Right lobe of liver (tissue), 6 donors: ENCODE data around the gene RPS28. TPM values are rescaled to one million over a fixed set of nuclear protein-coding genes. Genes with fewer than 3 reads are reported as not detected.

Source experiments
- ATAC-seq, 4 donors: fragments of 200-7000 bp; cut with Tn5 transposase; one replicate each; pipeline ENCODE4 v1.9.1; 2020; ENCODE audit warnings: mild to moderate bottlenecking in 4 of 4, moderate library complexity in 4 of 4
- DNase-seq, 3 donors: peaks; one replicate each; pipeline ENCODE4 v3.0.0-alpha.2; 2020
- H3K27ac ChIP-seq, 3 donors: fragments of 200-600 bp; one replicate each; pipeline ENCODE4 v1.8.0; 2022
- H3K27me3 ChIP-seq, 2 donors: fragments of 200-600 bp; one replicate each; pipeline ENCODE4 v1.8.0; 2022
- H3K36me3 ChIP-seq, 4 donors: fragments of 200-600 bp; sonication (generic) in 1 of 4; one replicate each; pipeline versions ENCODE4 v1.5.1 to v1.8.0; 2017 to 2022; ENCODE audit warnings: control low read depth in 1 of 4
- H3K4me1 ChIP-seq, 4 donors: fragments of 200-600 bp; sonication (generic) in 1 of 4; one replicate each; pipeline versions ENCODE4 v1.5.1 to v1.8.0; 2017 to 2022; ENCODE audit warnings: control low read depth in 1 of 4
- H3K4me3 ChIP-seq, 3 donors: fragments of 200-600 bp; one replicate each; pipeline ENCODE4 v1.8.0; 2022
- H3K9me3 ChIP-seq, 4 donors: fragments of 200-600 bp; sonication (generic) in 1 of 4; one replicate each; pipeline versions ENCODE4 v1.5.1 to v1.8.0; 2017 to 2022; ENCODE audit warnings: control low read depth in 1 of 4
- POLR2A ChIP-seq: fragments of 450-650 bp; IDR thresholded peaks from one replicate; pipeline ENCODE4 v1.6.1; 2017; ENCODE audit warnings: antibody characterized with exemption, mild to moderate bottlenecking
- WGBS: methylation state at CpG from one replicate; pipeline ENCODE4 v1.1.6; 2018; ENCODE audit warnings: low coverage, low lambda C conversion rate; ENCODE audit not compliant: insufficient coverage; ENCODE audit errors: missing lambda C conversion rate; 5-methylcytosine and 5-hydroxymethylcytosine counted together
- intact Hi-C, 2 donors: fragments of 100-400 bp; cut with DNase I; formaldehyde crosslinking; loops; one replicate each; pipeline versions ENCODE4 v1.11.2 to v1.14.1; 2022
- total RNA-seq, 6 experiments: library from RNA; depleted of rRNA in 2 of 6; stranded (reverse); fragments of >200 nt in 2 of 6; fragmentation: NEBNext Ultra II Directional in 3 of 6; extraction: Animal tissue kit (Norgen Biotek cat#: 25700) in 3 of 6; gene quantifications; one replicate each; pipeline versions ENCODE4 v1.1.0 to v1.2.4, GENCODE V29; 2016 to 2023
- TF ChIP-seq, protein P1 (sequence below), 4 donors: fragments of 200-600 bp in 3 of 4; fragments of 450-650 bp in 1 of 4; IDR thresholded peaks; one replicate each; pipeline versions ENCODE4 v1.5.1 to v1.8.0; 2016 to 2022; ENCODE audit warnings: antibody characterized with exemption in 4 of 4, mild to moderate bottlenecking in 2 of 4
- donor health status: DM: no; HTN: yes; CAD: no.
- donor health status: DM: no; HTN: no; CAD: no.
- donor health status: DM: no; HTN: no; CAD: no.
- donor health status: DM: no; HTN: yes; CAD: no.
- donor health status: DM: no; HTN: yes; CAD: no.

Gene RPS28
- total RNA-seq, 6 experiments from 2014 or later: 147 to 669 (median 564) TPM

DNA sequence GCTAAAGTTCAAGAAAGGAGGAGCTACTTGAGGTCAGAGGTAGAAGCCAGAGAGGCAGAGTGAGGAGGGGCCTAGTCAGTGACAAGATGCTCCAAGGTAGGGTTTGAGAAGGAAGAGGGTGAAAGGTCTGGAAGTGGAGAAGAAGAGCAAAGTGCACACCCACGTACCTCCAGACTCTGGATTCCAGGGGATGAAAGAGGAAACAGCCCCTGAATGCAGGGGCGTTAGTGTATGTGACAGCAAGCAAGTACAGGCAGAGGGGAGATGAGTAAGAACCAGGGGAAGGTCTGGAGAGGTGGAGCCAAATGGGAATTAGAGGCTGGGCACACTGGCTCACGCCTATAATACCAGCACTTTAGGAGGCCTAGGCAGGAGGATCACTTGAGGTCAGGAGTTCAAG lies 8.7 kb downstream of the RPS28 start:
- TF ChIP-seq, protein P1, sequence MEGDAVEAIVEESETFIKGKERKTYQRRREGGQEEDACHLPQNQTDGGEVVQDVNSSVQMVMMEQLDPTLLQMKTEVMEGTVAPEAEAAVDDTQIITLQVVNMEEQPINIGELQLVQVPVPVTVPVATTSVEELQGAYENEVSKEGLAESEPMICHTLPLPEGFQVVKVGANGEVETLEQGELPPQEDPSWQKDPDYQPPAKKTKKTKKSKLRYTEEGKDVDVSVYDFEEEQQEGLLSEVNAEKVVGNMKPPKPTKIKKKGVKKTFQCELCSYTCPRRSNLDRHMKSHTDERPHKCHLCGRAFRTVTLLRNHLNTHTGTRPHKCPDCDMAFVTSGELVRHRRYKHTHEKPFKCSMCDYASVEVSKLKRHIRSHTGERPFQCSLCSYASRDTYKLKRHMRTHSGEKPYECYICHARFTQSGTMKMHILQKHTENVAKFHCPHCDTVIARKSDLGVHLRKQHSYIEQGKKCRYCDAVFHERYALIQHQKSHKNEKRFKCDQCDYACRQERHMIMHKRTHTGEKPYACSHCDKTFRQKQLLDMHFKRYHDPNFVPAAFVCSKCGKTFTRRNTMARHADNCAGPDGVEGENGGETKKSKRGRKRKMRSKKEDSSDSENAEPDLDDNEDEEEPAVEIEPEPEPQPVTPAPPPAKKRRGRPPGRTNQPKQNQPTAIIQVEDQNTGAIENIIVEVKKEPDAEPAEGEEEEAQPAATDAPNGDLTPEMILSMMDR (IDR thresholded peaks at IDR 0.05): no peak
- no peak for TF ChIP-seq POLR2A
- Histone ChIP-seq H3K27me3 (peaks cover 0 to 18% of the 10 kb centered on the region in 2 donors), H3K27ac (no peak overlapping the region), H3K36me3 (no peaks in the 10 kb centered on the region), H3K4me1 (peaks cover 0 to 6% (median 2%) of the 10 kb centered on the region in 4 donors), H3K9me3 (no peaks in the 10 kb centered on the region), H3K4me3 (no peak overlapping the region)
- ATAC-seq (no peak), DNase-seq (no peak)
- intact Hi-C loops: loop anchor here in 1 of 2 donors (10.0 kb wide), 1 partner anchor 185 kb away; the partner anchor contains the start of gene ZNF414
- WGBS: 82% methylated on average over 3 of the region's 3 CpGs

DNA sequence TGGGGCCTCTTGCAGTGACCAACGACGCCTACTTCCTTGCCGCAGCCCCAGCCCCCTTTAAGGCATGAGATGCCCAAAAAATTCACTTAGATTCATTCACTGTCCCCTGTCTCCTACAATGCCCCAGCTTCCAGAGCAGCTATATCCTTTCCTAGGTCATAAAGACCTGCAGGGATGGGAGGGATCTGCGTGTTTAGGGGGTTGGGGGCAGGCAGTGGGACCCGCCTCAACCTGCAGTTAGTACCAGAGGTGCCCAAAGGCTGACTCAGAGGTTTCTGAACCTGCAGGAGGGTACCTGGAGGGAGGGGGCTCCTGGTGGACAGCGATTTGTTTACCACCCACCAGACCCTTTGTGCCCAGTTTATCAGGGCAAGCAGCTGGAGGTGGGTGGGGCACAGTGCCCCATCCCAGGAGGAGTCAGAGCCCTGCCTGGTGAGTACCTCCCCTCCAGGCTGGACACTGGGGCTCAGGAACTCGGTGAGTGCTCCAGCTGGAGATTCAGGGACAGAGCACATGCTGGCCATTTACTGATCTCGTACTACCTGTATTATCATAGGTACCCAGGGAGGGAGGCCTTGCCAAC lies 10.1 kb downstream of the RPS28 start:
- no peak overlapping the region for H3K27ac ChIP-seq
- no peak overlapping the region for H3K4me3 ChIP-seq
- no peaks in the 10 kb centered on the region for H3K9me3 ChIP-seq
- DNase-seq (no peak), ATAC-seq (no peak)
- H3K36me3 ChIP-seq: no peaks in the 10 kb centered on the region
- intact Hi-C loops: no loop called here
- H3K4me1 ChIP-seq: peaks cover 0 to 5% (median 2%) of the 10 kb centered on the region in 4 donors
- WGBS: 78% methylated on average over 5 of the region's 8 CpGs
- TF ChIP-seq POLR2A: no peak
- TF ChIP-seq, protein P1 (IDR thresholded peaks at IDR 0.05): no peak
- H3K27me3 ChIP-seq: peaks cover 0 to 18% of the 10 kb centered on the region in 2 donors

- ATAC-seq (no peak), DNase-seq (no peak)
- no peak overlapping the region for H3K4me3 ChIP-seq
- no peaks in the 10 kb centered on the region for H3K9me3 ChIP-seq
- H3K27ac ChIP-seq: no peak overlapping the region
- H3K27me3 ChIP-seq: peaks cover 0 to 18% of the 10 kb centered on the region in 2 donors
- peaks cover 0 to 5% (median 2%) of the 10 kb centered on the region in 4 donors for H3K4me1 ChIP-seq
- TF ChIP-seq, protein P1 (IDR thresholded peaks at IDR 0.05): no peak
- H3K36me3 ChIP-seq: no peaks in the 10 kb centered on the region
- 19% methylated on average over 8 of the region's 52 CpGs for WGBS
- intact Hi-C loops: no loop called here
Observed at GRCh38 chr19:8332976-8333766, 11.9 kb downstream of the RPS28 start.

DNA sequence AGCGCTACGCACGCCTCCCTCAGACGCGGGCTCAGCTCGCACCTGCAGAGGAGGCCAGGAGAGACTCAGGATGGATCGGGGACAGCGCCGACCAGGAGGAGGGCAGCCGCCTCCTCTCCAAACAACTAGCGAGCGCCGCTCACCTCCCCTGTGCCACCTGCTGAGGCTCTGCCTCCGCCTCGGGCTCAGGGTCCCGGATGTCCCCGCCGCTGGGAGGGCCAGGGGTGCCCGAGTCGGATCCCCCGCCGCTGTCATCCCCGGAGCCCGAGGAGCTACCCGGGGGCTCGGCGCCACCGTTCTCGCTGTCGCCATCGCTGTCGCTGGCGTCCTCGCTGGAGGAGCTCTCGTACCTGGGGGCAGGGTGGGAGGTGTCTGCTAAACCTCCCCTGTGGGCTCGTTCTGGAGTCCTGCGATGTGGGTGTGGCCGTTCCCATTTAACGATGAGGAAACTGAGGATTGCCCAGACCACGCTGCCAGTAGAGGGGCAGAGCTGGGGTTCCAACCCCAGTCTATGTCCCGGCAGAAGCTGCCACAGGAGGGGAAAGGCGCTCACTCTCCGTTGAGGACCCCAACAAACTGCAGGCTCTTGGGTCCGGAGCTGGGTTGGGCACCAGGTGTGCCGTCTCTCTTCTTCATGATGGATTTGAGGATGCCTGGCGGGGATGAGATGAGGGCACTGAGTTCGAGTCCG lies 12.6 kb downstream of the RPS28 start:
- no peak overlapping the region for H3K4me3 ChIP-seq
- H3K4me1 ChIP-seq: peaks cover 0 to 5% (median 2%) of the 10 kb centered on the region in 4 donors
- no peak overlapping the region for H3K27ac ChIP-seq
- 20% methylated on average over 3 of the region's 48 CpGs for WGBS
- intact Hi-C loops: no loop called here
- TF ChIP-seq, protein P1 (IDR thresholded peaks at IDR 0.05): no peak
- TF ChIP-seq POLR2A: no peak
- ATAC-seq (peak in 1 of 4 donors; percentile 5), DNase-seq (no peak)
- no peaks in the 10 kb centered on the region for H3K36me3 ChIP-seq
- no peaks in the 10 kb centered on the region for H3K9me3 ChIP-seq
- peaks cover 0 to 18% of the 10 kb centered on the region in 2 donors for H3K27me3 ChIP-seq
